ENCODE results near the gene ADAM23. TPM values are rescaled to one million over a fixed set of nuclear protein-coding genes. Genes with fewer than 3 reads are reported as not detected.

ADAM23 gene
- total and polyA plus RNA-seq, 12 donors: 4.5 to 33.9 (median 6.7) TPM

- intact Hi-C loops (cut with DNase I): no loop called here
- Histone ChIP-seq H3K4me1 (replicated peaks in 1 of 2) (no peaks in the 10 kb centered on the region), H3K36me3 (replicated peaks in 1 of 2) (no peaks in the 10 kb centered on the region), H3K9me3 (replicated peaks in 1 of 3) (no peaks in the 10 kb centered on the region), H3K4me3 (no peak overlapping the region), H3K27ac (no peak overlapping the region), H3K27me3 (no peaks in the 10 kb centered on the region)
- TF ChIP-seq CTCF (IDR thresholded peaks at IDR 0.05): no peak
- no peak for DNase-seq
- WGBS, 4 donors: 61 to 69% (median 66%) methylated on average over 2 of the region's 2 CpGs
Observed at GRCh38 chr2:206511283-206511682, 68.0 kb downstream of the ADAM23 start.

- Histone ChIP-seq H3K9me3 (replicated peaks in 1 of 3) (no peaks in the 10 kb centered on the region), H3K27me3 (no peaks in the 10 kb centered on the region), H3K27ac (no peak overlapping the region), H3K4me3 (no peak overlapping the region), H3K4me1 (replicated peaks in 1 of 2) (no peaks in the 10 kb centered on the region), H3K36me3 (replicated peaks in 1 of 2) (no peaks in the 10 kb centered on the region)
- intact Hi-C loops (cut with DNase I): no loop called here
- TF ChIP-seq POLR2A (IDR thresholded peaks at IDR 0.05) (no peak), CTCF (IDR thresholded peaks at IDR 0.05) (no peak)
- no peak for DNase-seq
- 66 to 91% (median 76%) methylated on average over 1 of the region's 1 CpG for WGBS, 4 donors
Observed at GRCh38 chr2:206512999-206513398, 69.7 kb downstream of the ADAM23 start.

GRCh38 chr2:206515580-206515979, 72.2 kb downstream of the ADAM23 start:
- H3K4me3 ChIP-seq: no peak overlapping the region
- no peak overlapping the region for H3K27ac ChIP-seq
- H3K36me3 ChIP-seq (replicated peaks in 1 of 2): no peaks in the 10 kb centered on the region
- WGBS, 4 donors: 74 to 90% (median 84%) methylated on average over 1 of the region's 1 CpG
- no peaks in the 10 kb centered on the region for H3K4me1 ChIP-seq (replicated peaks in 1 of 2)
- TF ChIP-seq CTCF (IDR thresholded peaks at IDR 0.05): no peak
- TF ChIP-seq POLR2A (IDR thresholded peaks at IDR 0.05): no peak
- no peak for DNase-seq
- H3K27me3 ChIP-seq: no peaks in the 10 kb centered on the region
- intact Hi-C loops (cut with DNase I): no loop called here
- H3K9me3 ChIP-seq (replicated peaks in 1 of 3): no peaks in the 10 kb centered on the region

DNA sequence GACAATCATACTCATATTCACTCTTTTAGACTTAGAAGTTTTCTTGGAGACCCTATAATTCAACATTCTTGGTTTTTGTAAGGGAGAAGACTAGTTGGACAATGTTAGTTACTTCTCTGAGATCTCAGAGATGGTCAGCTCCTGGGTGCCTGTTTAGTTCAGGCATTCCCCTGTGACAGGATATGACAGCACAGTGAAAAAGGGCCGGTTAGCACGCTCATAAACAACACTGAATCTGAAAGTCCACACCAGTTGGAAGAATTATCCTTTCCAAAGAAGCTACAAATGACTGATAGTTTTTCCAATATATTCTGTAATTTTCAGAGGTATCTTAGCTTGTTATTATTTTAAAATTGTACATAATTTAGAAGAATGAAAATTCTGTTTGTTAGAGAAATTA, 75.7 kb downstream of the ADAM23 start:
- Histone ChIP-seq H3K4me3 (no peak overlapping the region), H3K27me3 (no peaks in the 10 kb centered on the region), H3K27ac (no peak overlapping the region), H3K36me3 (replicated peaks in 1 of 2) (no peaks in the 10 kb centered on the region), H3K9me3 (replicated peaks in 1 of 3) (no peaks in the 10 kb centered on the region), H3K4me1 (replicated peaks in 1 of 2) (no peaks in the 10 kb centered on the region)
- 89 to 97% (median 92%) methylated on average over 2 of the region's 2 CpGs for WGBS, 4 donors
- DNase-seq: no peak
- TF ChIP-seq POLR2A (IDR thresholded peaks at IDR 0.05) (no peak), CTCF (IDR thresholded peaks at IDR 0.05) (no peak)
- intact Hi-C loops (cut with DNase I): no loop called here

All from adrenal gland (tissue), 12 donors.